HG02973 (cell line): Measurements from ENCODE around the gene CLCF1.

Experiments used
- ATAC-seq: cut with Tn5 transposase; IDR thresholded peaks from one replicate; pipeline ENCODE4 v1.9.1; 2021; ENCODE audit warnings: moderate library complexity; ENCODE audit not compliant: unreplicated experiment

CLCF1 gene

GRCh38 chr11:67376063-67376820 lies 2.8 kb upstream of the CLCF1 start:
- ATAC-seq: no peak

- no peak for ATAC-seq
Measured at GRCh38 chr11:67375320-67376055, 2.1 kb upstream of the CLCF1 start.

- ATAC-seq: no peak
Measured at GRCh38 chr11:67374571-67375281, 1.3 kb upstream of the CLCF1 start.

- no peak for ATAC-seq
Measured at GRCh38 chr11:67373648-67374570, 511 bp upstream of the CLCF1 start.

DNA sequence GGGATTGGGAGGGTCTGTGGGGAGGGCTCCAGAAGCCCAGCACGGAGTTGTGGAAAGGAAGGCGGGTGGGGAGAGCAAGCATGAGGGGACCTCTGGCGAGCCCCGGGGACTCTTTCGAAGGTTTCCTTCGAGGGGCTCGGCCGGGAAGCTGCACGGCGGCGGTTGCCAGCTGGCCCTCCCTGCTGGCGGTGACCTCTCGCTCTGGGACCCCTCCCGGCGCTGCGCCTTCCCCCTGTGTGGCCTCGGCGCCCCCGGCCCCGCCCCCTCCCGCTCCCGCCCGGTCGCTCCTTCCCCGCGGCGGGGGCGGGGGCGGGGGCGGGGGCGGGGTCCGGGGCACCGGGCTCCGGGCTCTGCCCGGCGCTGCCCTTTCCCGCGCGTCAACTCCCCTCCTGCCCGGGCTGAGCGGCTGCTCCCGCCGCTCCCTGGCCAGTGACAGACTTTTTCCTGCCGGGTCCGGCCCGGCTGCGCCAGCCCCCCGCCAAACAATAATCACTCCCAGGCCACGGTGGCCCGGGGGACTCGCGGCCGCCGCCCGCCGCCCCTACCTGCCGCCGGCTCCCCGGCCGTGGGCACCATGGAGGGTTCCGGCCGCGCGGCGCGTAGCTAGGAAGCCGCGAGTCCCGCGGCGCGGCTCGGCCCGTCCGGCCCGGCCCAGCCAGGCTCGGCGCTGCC lies 941 bp downstream of the CLCF1 start:
- ATAC-seq: no peak

- no peak for ATAC-seq
Measured at GRCh38 chr11:67371911-67372320, 1.5 kb downstream of the CLCF1 start.

- no peak for ATAC-seq
Measured at GRCh38 chr11:67371189-67371910, 2.0 kb downstream of the CLCF1 start.

DNA sequence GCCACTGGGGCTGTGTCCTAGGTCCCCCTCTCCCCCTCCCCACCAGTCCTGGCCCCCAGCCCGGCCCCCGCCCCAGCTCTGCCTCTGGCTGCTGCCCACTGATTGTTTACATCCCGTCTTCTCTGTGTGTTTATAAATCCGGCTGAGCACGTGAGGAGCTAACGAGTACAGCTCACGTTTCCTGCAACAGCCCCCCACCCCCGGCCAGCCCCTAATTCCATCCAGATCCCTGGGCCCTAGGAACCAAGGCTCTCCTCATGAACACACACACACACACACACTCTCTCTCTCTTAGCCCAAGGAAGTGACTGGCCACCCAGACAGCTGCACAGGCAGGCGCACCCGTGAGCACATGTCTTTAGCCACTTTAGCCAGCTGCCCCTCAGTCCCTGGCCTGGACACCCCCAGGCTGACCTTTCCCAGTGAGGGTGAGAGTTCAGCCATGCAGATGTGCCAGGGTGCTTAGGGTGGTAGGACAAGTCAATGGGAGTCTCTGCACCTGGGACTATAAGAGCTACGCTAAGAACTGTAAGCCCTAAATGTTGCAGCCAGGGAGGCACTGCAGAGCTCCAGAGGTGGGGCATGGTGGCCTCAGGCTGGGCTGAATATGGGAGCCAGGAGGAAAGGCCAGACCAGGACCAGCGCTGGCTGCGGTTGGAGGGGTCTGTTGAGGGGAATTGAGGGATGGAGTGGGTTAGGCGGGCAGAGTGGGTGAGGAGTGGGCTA lies 2.9 kb downstream of the CLCF1 start:
- ATAC-seq: no peak

GRCh38 chr11:67369801-67370284 lies 3.6 kb downstream of the CLCF1 start:
- ATAC-seq: no peak

DNA sequence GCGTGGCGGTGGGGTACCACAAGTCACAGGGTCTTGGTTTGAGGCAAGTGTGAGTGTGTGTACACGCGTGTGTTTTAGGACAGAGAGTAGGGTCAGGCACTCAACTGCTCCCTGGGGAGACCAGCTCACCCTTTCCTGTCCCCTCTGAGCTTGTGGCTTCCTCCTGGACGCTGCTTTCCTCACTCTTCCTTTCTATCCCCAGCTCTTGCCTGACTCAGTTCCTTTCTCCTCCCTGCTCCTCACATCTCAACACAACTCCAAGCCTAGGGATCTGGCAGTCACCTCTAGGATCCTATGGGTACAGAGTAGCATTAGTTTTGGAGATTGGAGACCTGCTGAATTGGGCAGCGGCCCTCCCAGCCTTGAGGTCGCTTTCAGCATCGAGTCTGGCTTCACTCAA lies 4.1 kb downstream of the CLCF1 start:
- ATAC-seq: no peak

DNA sequence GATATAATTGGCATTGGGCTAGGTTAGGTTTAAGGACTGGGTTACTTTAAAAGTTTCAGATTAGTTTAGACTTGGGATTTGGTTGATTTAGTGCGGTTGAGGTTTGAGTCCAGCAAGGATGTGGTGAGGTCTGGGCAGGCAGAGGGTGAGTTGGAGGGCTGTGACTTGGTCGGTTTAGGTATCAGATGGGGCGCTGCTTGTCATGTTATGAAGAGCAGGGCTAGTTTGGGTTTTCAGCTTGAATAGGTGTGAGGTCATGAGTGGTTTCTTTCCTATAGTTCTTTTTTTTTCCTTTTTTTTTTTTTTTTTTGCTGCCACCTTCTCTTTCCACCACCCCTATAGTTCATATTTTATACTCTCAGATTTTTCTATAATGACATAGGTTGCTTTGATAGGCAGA lies 4.8 kb downstream of the CLCF1 start:
- no peak for ATAC-seq

GRCh38 chr11:67367761-67368227 lies 5.6 kb downstream of the CLCF1 start:
- no peak for ATAC-seq

DNA sequence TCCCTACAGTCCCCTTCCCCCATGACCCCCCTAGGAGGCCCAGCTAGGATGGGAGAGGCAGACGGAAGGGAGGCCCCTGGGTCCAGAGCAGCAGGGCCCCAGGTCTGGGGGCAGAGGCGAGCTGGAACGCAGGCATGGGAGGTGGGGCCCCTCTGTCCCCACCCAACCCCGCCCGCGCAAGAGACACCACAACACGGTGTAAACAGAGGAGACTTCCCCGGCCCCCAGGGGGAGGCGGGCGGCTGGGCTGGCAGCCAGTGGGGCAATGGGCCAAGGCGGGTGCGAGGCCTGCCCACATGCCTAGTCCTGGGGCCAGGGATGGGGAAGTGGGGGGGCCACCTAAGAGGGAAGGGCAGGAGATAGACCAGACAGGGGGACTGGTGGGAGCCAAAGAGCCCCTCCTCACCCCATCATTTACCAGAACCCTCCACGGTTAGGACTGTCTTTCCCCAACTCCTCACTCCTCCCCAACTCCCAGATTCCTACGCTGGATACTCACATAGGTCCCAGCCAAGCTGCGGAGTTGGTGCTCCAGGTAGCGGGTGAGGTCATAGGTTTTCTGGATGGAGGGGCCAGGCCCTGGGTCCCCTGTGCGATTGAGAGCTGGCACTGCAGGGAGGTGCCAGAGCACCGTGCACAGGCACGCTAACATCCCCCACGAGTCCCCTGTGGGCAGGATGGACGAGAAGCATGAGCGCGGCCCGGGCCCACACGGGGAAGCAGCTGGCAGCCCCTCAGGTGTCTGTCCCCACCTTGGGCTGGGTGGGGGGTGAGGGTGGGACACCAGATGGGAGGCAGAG lies 6.2 kb downstream of the CLCF1 start:
- no peak for ATAC-seq

DNA sequence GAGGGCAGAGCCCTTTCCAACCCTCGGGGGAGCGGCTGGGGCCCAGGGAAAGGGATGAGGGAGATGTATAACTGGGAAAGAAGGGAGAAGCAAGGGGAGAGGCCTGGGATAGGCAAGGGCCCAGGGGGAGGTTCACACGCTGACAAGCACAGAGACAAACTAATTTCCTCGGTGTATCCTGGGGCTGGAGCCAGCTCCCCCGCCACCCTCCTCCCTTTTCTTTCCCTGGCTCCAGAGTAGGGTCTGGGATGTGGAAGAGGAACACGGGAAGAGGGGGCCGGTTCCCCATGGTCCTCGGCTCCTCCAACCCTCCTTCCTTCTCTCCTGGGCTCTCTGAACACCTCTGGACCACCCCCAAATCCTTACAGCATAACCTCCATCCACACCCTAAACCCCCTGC lies 6.9 kb downstream of the CLCF1 start:
- no peak for ATAC-seq

- ATAC-seq: no peak
Measured at GRCh38 chr11:67365736-67366444, 7.5 kb downstream of the CLCF1 start.

- ATAC-seq: no peak
Measured at GRCh38 chr11:67364783-67365722, 8.3 kb downstream of the CLCF1 start.
